Lung microvascular endothelial cell (primary cell): ENCODE measurements around the gene SUOX. TPM values are rescaled to one million over a fixed set of nuclear protein-coding genes. Genes with fewer than 3 reads are reported as not detected.

ENCODE experiments used
- total RNA-seq: library from RNA; depleted of rRNA; stranded (reverse); fragments of >200 nt; gene quantifications from 2 replicates; pipeline ENCODE4 v1.2.1, GENCODE V29; 2014

SUOX gene
- total RNA-seq, 1 donor from 2014 or later = 10.1 TPM

Other genes with a start within 250 kb of the SUOX start
- 74.0 and 95.0 TPM in 2 replicates for gene SARNP, start 179.6 kb upstream of the SUOX start, total RNA-seq
- gene ORMDL2, start 179.2 kb upstream of the SUOX start, total RNA-seq = 22.7 and 30.6 TPM in 2 replicates
- 33.6 and 53.8 TPM in 2 replicates for gene DNAJC14, start 167.7 kb upstream of the SUOX start, total RNA-seq
- gene MMP19, start 154.3 kb upstream of the SUOX start, total RNA-seq = 0.22 and 0.40 TPM in 2 replicates
- 25.1 and 26.8 TPM in 2 replicates for gene PYM1, start 69.4 kb upstream of the SUOX start, total RNA-seq
- gene DGKA, start 66.1 kb upstream of the SUOX start, total RNA-seq = 9.5 and 12.9 TPM in 2 replicates
- 0.20 and 0.22 TPM in 2 replicates for gene PMEL, start 31.2 kb upstream of the SUOX start, total RNA-seq
- gene CDK2, start 30.4 kb upstream of the SUOX start, total RNA-seq = 18.1 and 20.8 TPM in 2 replicates
- gene RAB5B, start 23.2 kb upstream of the SUOX start, total RNA-seq = 25.3 and 32.5 TPM in 2 replicates
- 0.20 and 0.22 TPM in 2 replicates for gene IKZF4, start 23.8 kb downstream of the SUOX start, total RNA-seq
- 99.2 and 124 TPM in 2 replicates for gene RPS26, start 44.6 kb downstream of the SUOX start, total RNA-seq
- gene ERBB3, start 82.9 kb downstream of the SUOX start, total RNA-seq = under 0.01 and 0.22 TPM in 2 replicates
- gene PA2G4, start 107.3 kb downstream of the SUOX start, total RNA-seq = 80.8 and 102 TPM in 2 replicates
- gene RPL41, start 119.4 kb downstream of the SUOX start, total RNA-seq = 2,546 and 2,559 TPM in 2 replicates
- gene ZC3H10, start 121.0 kb downstream of the SUOX start, total RNA-seq = 2.6 and 5.0 TPM in 2 replicates
- gene ESYT1, start 131.0 kb downstream of the SUOX start, total RNA-seq = 270 and 326 TPM in 2 replicates
- gene MYL6B, start 155.3 kb downstream of the SUOX start, total RNA-seq = 63.6 and 75.0 TPM in 2 replicates
- gene MYL6, start 161.1 kb downstream of the SUOX start, total RNA-seq = 2,671 and 3,118 TPM in 2 replicates
- gene SMARCC2, start 192.2 kb downstream of the SUOX start, total RNA-seq = 31.4 and 45.8 TPM in 2 replicates
- gene RNF41, start 224.6 kb downstream of the SUOX start, total RNA-seq = 42.5 and 73.0 TPM in 2 replicates
- gene NABP2, start 227.1 kb downstream of the SUOX start, total RNA-seq = 17.5 and 21.1 TPM in 2 replicates
- not detected in 2 replicates for gene SLC39A5, start 232.8 kb downstream of the SUOX start, total RNA-seq